ENCODE measurements around the gene LITAF.

The LITAF gene

GRCh38 chr16:11554053-11554452 lies 32.7 kb downstream of the LITAF start:
- no peak for DNase-seq (ENCODE audit: low read depth in 2 of 2, low spot score in 1 of 2)

GRCh38 chr16:11553371-11553770 lies 33.3 kb downstream of the LITAF start:
- DNase-seq (ENCODE audit: low read depth in 2 of 2, low spot score in 1 of 2): no peak

GRCh38 chr16:11552440-11552839 lies 34.3 kb downstream of the LITAF start:
- no peak for DNase-seq (ENCODE audit: low read depth in 2 of 2, low spot score in 1 of 2)

GRCh38 chr16:11551842-11552241 lies 34.9 kb downstream of the LITAF start:
- DNase-seq (ENCODE audit: low read depth in 2 of 2, low spot score in 1 of 2): no peak

- DNase-seq (ENCODE audit: low read depth in 2 of 2, low spot score in 1 of 2): no peak
Observed at GRCh38 chr16:11550791-11551498, 35.8 kb downstream of the LITAF start.

GRCh38 chr16:11547118-11547916 lies 39.4 kb downstream of the LITAF start:
- DNase-seq (ENCODE audit: low read depth in 2 of 2, low spot score in 1 of 2): no peak

GRCh38 chr16:11546608-11547061 lies 40.1 kb downstream of the LITAF start:
- no peak for DNase-seq (ENCODE audit: low read depth in 2 of 2, low spot score in 1 of 2)

GRCh38 chr16:11543661-11544393 lies 42.9 kb downstream of the LITAF start:
- no peak for DNase-seq (ENCODE audit: low read depth in 2 of 2, low spot score in 1 of 2)

GRCh38 chr16:11542069-11542744 lies 44.5 kb downstream of the LITAF start:
- no peak for DNase-seq (ENCODE audit: low read depth in 2 of 2, low spot score in 1 of 2)

GRCh38 chr16:11539641-11540050 lies 47.1 kb downstream of the LITAF start:
- DNase-seq (ENCODE audit: low read depth in 2 of 2, low spot score in 1 of 2): no peak

- DNase-seq (ENCODE audit: low read depth in 2 of 2, low spot score in 1 of 2): no peak
Observed at GRCh38 chr16:11538880-11539279, 47.8 kb downstream of the LITAF start.

- DNase-seq (ENCODE audit: low read depth in 2 of 2, low spot score in 1 of 2): no peak
Observed at GRCh38 chr16:11536104-11536866, 50.4 kb downstream of the LITAF start.

- DNase-seq (ENCODE audit: low read depth in 2 of 2, low spot score in 1 of 2): no peak
Observed at GRCh38 chr16:11535494-11535893, 51.2 kb downstream of the LITAF start.

- no peak for DNase-seq (ENCODE audit: low read depth in 2 of 2, low spot score in 1 of 2)
Observed at GRCh38 chr16:11534262-11534661, 52.5 kb downstream of the LITAF start.

GRCh38 chr16:11533588-11533987 lies 53.1 kb downstream of the LITAF start:
- no peak for DNase-seq (ENCODE audit: low read depth in 2 of 2, low spot score in 1 of 2)

GRCh38 chr16:11530171-11530940 lies 56.4 kb downstream of the LITAF start:
- DNase-seq (ENCODE audit: low read depth in 2 of 2, low spot score in 1 of 2): no peak

GRCh38 chr16:11529285-11529684 lies 57.4 kb downstream of the LITAF start:
- DNase-seq (ENCODE audit: low read depth in 2 of 2, low spot score in 1 of 2): no peak

GRCh38 chr16:11528053-11528452 lies 58.7 kb downstream of the LITAF start:
- DNase-seq (ENCODE audit: low read depth in 2 of 2, low spot score in 1 of 2): no peak

- DNase-seq (ENCODE audit: low read depth in 2 of 2, low spot score in 1 of 2): no peak
Observed at GRCh38 chr16:11526655-11527350, 59.9 kb downstream of the LITAF start.

All from stimulated activated CD8-positive, alpha-beta memory T cell treated with anti-CD3 and anti-CD28 coated beads, Interleukin-4, amount 100 ng/mL, for 1 hour (primary cell).